ENCODE results near the gene CADM1. TPM values are rescaled to one million over a fixed set of nuclear protein-coding genes. Genes with fewer than 3 reads are reported as not detected.

The CADM1 gene
- total RNA-seq, 1 donor: 0.45 TPM

DNA sequence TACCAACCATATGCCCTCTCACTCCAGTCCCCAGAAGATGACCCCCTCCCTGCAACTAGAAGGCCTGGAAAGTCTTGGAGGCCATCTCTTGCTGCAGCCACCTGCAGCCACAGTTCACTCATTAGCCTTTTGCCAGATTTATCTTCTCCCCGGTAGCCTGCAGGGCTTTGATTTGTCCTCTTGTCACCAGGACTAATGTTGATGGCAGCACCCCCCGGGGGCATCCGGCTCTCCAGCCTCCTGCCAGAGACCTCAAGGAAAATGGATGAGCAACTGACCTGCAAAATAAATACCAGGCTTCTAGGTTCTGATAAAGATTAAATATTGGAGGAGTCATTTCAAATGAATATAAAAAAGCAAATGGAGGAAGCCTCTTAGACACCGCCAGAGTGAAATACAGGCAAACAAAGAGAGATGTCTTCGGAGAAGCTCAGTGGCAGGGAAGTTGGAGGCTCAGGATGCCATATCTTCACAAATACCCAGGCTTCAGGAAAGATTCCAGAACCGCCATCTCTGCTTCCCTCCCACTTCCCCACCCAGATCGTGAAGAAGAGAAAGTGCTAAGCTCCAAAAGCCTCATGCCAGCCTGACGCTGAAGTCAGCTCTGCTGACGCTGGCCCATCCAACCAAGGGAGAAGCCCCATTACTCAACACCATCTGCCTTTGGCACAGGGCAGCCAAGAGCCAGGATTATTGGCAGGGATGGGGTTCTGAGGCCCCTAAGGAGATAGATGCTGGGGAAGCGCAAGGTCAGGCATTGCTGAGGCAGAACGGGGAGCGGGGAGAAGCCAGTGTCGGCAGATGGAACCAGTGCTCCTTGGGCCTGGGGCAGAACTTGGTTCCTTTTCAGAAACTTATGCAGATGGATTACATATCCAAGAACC, 362.7 kb downstream of the CADM1 start:
- H3K4me3 ChIP-seq (ENCODE audit: low read depth, low read length): no peak overlapping the region
- no peak for DNase-seq (ENCODE audit: low read depth)
- TF ChIP-seq, protein P1, sequence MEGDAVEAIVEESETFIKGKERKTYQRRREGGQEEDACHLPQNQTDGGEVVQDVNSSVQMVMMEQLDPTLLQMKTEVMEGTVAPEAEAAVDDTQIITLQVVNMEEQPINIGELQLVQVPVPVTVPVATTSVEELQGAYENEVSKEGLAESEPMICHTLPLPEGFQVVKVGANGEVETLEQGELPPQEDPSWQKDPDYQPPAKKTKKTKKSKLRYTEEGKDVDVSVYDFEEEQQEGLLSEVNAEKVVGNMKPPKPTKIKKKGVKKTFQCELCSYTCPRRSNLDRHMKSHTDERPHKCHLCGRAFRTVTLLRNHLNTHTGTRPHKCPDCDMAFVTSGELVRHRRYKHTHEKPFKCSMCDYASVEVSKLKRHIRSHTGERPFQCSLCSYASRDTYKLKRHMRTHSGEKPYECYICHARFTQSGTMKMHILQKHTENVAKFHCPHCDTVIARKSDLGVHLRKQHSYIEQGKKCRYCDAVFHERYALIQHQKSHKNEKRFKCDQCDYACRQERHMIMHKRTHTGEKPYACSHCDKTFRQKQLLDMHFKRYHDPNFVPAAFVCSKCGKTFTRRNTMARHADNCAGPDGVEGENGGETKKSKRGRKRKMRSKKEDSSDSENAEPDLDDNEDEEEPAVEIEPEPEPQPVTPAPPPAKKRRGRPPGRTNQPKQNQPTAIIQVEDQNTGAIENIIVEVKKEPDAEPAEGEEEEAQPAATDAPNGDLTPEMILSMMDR (IDR thresholded peaks at IDR 0.05; ENCODE audit: insufficient read depth, low read length): no peak

DNA sequence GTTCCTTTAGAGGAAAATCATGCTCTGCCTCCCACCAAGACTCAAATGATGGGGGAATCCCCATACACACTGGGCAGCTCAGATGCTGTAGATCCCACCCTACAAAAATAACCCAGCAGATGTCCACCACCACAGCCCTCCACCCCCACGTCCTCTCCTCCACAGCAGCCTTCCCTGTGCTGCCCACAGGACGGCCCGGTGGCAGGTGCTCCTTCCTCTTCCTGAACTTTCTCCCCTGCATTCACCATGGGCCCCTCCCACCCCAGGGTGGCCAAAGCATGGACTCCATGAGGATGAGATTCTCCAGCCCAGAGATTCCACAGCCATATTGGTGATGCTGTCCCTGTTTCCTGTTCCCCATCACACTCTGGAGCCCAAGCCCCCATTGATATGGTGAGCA, 368.3 kb downstream of the CADM1 start:
- DNase-seq (ENCODE audit: low read depth): no peak
- H3K4me3 ChIP-seq (ENCODE audit: low read depth, low read length): no peak overlapping the region
- TF ChIP-seq, protein P1 (IDR thresholded peaks at IDR 0.05; ENCODE audit: insufficient read depth, low read length): no peak

DNA sequence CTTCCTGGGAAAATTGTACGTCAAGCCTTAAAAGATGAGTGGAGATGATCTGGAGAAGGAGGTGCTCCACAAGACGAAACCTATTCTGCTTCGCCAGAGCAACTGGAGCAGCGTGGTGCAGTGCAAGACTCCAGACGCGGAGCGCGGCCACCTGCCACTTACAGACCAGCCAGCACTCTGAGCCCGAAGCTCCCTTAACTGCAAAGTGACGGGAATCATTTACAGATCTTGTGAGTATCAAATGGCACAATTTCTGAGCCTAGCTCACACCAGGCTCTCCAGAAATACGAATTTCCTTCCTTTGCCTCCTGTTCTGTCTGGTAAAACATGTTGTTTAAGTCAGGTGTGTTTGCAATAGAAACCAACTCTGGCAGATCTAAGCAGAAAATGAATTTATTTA, 369.3 kb downstream of the CADM1 start:
- no peak overlapping the region for H3K4me3 ChIP-seq (ENCODE audit: low read depth, low read length)
- TF ChIP-seq, protein P1 (IDR thresholded peaks at IDR 0.05; ENCODE audit: insufficient read depth, low read length): no peak
- DNase-seq (ENCODE audit: low read depth): no peak

DNA sequence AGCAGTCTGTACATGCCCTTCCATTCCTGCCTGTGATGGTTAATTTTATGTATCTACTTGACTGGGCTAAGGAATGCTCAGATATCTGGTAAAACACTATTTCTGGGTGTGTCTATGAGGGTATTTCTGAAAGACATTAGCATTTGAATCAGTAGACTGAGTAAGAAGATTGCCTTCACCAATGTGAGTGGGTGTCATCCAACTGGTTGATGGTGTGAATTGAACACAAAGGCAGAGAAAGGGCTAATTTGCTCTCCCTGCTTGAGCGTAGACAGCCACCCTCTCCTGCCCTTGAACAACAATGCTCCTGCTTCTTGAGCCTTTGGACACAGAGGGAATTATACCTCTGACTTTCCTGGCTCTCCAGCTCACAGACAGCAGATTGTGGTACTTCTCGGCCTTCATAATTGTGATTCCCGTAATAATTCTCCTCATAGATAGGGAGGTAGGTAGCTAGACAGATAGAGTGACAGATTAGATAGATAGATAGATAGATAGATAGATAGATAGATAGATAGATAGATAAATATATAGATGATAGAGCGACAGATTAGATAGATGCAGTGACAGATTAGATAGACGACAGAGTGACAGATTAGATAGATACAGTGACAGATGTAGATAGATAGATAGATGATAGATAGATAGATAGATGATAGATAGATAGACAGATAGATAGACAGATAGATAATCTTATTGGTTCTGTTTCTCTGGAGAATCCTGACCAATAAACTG, 370.6 kb downstream of the CADM1 start:
- TF ChIP-seq, protein P1 (IDR thresholded peaks at IDR 0.05; ENCODE audit: insufficient read depth, low read length): no peak
- DNase-seq (ENCODE audit: low read depth): no peak
- H3K4me3 ChIP-seq (ENCODE audit: low read depth, low read length): no peak overlapping the region

DNA sequence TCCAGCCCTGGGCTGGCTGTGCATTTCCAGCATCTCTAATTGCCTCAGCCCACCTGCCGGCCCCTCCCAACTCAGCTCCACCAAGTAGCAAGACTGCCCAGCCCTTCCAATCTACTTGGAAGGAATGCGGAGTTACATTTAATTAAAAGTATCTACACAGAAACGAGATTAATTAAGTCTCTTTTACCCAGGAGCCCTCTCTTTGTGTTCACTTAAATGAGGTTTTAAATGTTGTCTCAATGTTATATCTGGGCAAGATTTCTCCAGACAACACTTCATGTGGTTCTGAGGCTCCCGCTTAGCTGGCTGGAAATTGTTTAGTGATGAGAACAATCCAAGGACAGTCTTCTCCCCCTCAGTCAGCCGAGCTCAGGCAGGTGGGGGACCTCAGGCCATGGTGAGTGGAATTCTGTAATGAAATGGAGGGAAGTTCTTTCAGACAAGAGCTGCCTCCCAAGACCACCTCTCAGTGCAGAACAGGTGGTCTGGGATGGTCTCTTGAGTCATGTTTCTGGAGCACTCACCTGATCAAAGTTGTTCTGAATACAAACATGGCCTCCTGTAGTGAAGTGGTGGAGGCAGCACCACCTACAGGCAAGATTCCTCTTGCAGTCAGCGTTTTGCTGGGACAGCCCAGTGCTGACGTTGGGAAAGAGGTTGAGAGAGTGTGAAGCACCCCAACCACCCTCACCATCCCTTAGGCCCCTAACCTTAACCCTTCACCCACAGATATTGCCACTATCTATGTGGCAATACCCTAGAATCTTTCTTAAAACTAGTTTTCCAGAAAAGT, 371.6 kb downstream of the CADM1 start:
- DNase-seq (ENCODE audit: low read depth): no peak
- H3K4me3 ChIP-seq (ENCODE audit: low read depth, low read length): no peak overlapping the region
- TF ChIP-seq, protein P1 (IDR thresholded peaks at IDR 0.05; ENCODE audit: insufficient read depth, low read length): no peak

DNA sequence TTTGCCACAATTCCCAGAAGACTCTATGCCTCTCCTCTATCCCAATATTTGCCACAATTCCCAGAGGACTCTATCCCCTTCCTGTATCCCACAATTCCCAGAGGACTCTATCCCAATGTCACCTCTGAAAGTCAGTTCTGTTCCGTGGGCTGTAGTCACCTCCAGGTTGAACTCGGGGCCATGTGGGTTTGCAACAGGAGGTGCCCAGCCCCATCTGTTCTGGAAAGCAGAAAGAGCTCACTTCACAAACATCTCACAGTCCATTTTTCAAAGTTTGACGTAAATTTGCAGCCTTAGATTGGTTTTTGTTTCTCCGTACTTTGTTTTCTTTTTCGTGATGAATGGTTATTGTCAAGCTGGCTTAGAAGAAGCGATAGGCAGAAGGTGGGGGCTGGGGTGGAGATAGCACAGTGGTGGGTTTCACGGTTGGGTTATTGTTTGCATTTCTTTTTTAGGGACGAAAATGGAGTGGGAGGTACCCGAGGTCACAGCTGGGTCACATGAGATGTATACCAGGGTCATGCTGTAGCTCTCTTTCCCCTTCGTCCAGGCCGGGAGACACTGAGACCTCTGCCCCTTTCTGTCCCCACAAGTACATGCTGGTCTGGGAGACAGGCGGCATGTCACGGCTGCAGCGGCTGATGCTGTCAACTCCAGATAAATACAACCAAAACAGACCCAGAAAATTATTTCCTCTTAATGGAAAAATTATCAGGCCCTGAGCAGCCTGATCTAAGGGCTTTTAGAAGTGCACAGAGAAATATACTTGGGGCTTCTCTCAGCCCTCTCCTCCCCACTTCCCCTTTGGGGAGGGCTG, 374.5 kb downstream of the CADM1 start:
- no peak for DNase-seq (ENCODE audit: low read depth)
- TF ChIP-seq, protein P1 (IDR thresholded peaks at IDR 0.05; ENCODE audit: insufficient read depth, low read length): no peak
- no peak overlapping the region for H3K4me3 ChIP-seq (ENCODE audit: low read depth, low read length)

All from fibroblast of the aortic adventitia (primary cell).